GM19324 (cell line): ENCODE data around the gene STK4.
"Not testable (repeated sequence)": the region's sequence is repeated elsewhere in the genome, so short reads cannot be mapped to it uniquely, and the experiment has no call there.

Experiments
- ATAC-seq: cut with Tn5 transposase; IDR thresholded peaks from one replicate; pipeline ENCODE4 v1.9.1; 2021; ENCODE audit warnings: mild to moderate bottlenecking, moderate library complexity; ENCODE audit not compliant: unreplicated experiment, low FRiP score

Gene STK4

GRCh38 chr20:45020236-45020886 lies 54.0 kb downstream of the STK4 start:
- ATAC-seq: no peak

- no peak for ATAC-seq
Observed at GRCh38 chr20:45021631-45022030, 55.3 kb downstream of the STK4 start.

- not testable (repeated sequence) for ATAC-seq
Observed at GRCh38 chr20:45023140-45023539, 56.8 kb downstream of the STK4 start.

- no peak for ATAC-seq
Observed at GRCh38 chr20:45028424-45029136, 62.3 kb downstream of the STK4 start.

GRCh38 chr20:45029884-45030283 lies 63.6 kb downstream of the STK4 start:
- no peak for ATAC-seq

GRCh38 chr20:45032276-45032675 lies 66.0 kb downstream of the STK4 start:
- no peak for ATAC-seq

GRCh38 chr20:45032781-45033180 lies 66.5 kb downstream of the STK4 start:
- ATAC-seq: no peak

GRCh38 chr20:45034436-45034835 lies 68.1 kb downstream of the STK4 start:
- no peak for ATAC-seq

GRCh38 chr20:45036044-45036755 lies 69.9 kb downstream of the STK4 start:
- ATAC-seq: no peak

- no peak for ATAC-seq
Observed at GRCh38 chr20:45037050-45037449, 70.7 kb downstream of the STK4 start.

- ATAC-seq: no peak
Observed at GRCh38 chr20:45037635-45038034, 71.3 kb downstream of the STK4 start.

GRCh38 chr20:45038745-45039474 lies 72.6 kb downstream of the STK4 start:
- ATAC-seq: no peak

GRCh38 chr20:45039475-45039820 lies 73.1 kb downstream of the STK4 start:
- no peak for ATAC-seq

GRCh38 chr20:45041464-45042337 lies 75.4 kb downstream of the STK4 start:
- ATAC-seq: no peak

GRCh38 chr20:45042978-45043377 lies 76.7 kb downstream of the STK4 start:
- no peak for ATAC-seq

- no peak for ATAC-seq
Observed at GRCh38 chr20:45044084-45044573, 77.8 kb downstream of the STK4 start.

GRCh38 chr20:45044601-45045000 lies 78.3 kb downstream of the STK4 start:
- ATAC-seq: no peak

- ATAC-seq: no peak
Observed at GRCh38 chr20:45047581-45048119, 81.3 kb downstream of the STK4 start.

- ATAC-seq: no peak
Observed at GRCh38 chr20:45049438-45049837, 83.1 kb downstream of the STK4 start.
